22Rv1 (cell line): ENCODE measurements around the gene SUDS3.

Experiments
- CTCF ChIP-seq: fragments of 450-650 bp; IDR thresholded peaks from 2 replicates; pipeline ENCODE4 v1.5.1; 2017; ENCODE audit warnings: mild to moderate bottlenecking
- ZFX ChIP-seq: fragments of 450-650 bp; IDR thresholded peaks from 2 replicates; pipeline ENCODE4 v1.6.1; 2017; ENCODE audit warnings: antibody characterized with exemption, borderline replicate concordance

GRCh38 chr12:118371321-118372282 lies 4.8 kb upstream of the SUDS3 start:
- TF ChIP-seq CTCF: no peak
- TF ChIP-seq ZFX: no peak
